ENCODE data around the gene CD4. TPM values are rescaled to one million over a fixed set of nuclear protein-coding genes. Genes with fewer than 3 reads are reported as not detected.

Gene CD4
- total RNA-seq, 2 donors from 2014 or later, result 126 to 141 TPM

GRCh38 chr12:6845395-6845794 lies 56.1 kb downstream of the CD4 start:
- Mint-ChIP-seq H3K36me3 (ENCODE audit: insufficient read depth in 2 of 2) (peaks cover 9 to 21% of the 10 kb centered on the region in 2 donors), H3K27me3 (ENCODE audit: low read depth) (no peaks in the 10 kb centered on the region), H3K27ac (no peak overlapping the region), H3K9me3 (no peaks in the 10 kb centered on the region), H3K4me3 (no peak overlapping the region), H3K4me1 (ENCODE audit: low read depth) (peaks cover 22% of the 10 kb centered on the region)
- DNase-seq (no peak), ATAC-seq (replicated peaks in 1 of 2) (no peak)

GRCh38 chr12:6846316-6846869 lies 57.1 kb downstream of the CD4 start:
- Mint-ChIP-seq H3K36me3 (ENCODE audit: insufficient read depth in 2 of 2) (peaks cover 9 to 23% of the 10 kb centered on the region in 2 donors), H3K27me3 (ENCODE audit: low read depth) (no peaks in the 10 kb centered on the region), H3K4me3 (no peak overlapping the region), H3K9me3 (no peaks in the 10 kb centered on the region), H3K27ac (no peak overlapping the region), H3K4me1 (ENCODE audit: low read depth) (peaks cover 31% of the 10 kb centered on the region)
- DNase-seq (no peak), ATAC-seq (replicated peaks in 1 of 2) (no peak)

- Mint-ChIP-seq H3K4me1 (ENCODE audit: low read depth) (peaks cover 31% of the 10 kb centered on the region), H3K27ac (no peak overlapping the region), H3K36me3 (ENCODE audit: insufficient read depth in 2 of 2) (peaks cover 9 to 23% of the 10 kb centered on the region in 2 donors), H3K27me3 (ENCODE audit: low read depth) (no peaks in the 10 kb centered on the region), H3K4me3 (no peak overlapping the region), H3K9me3 (no peaks in the 10 kb centered on the region)
- DNase-seq (no peak), ATAC-seq (replicated peaks in 1 of 2) (no peak)
Observed at GRCh38 chr12:6847676-6848075, 58.3 kb downstream of the CD4 start.

- DNase-seq (no peak), ATAC-seq (replicated peaks in 1 of 2) (no peak)
- Mint-ChIP-seq H3K4me1 (ENCODE audit: low read depth) (peaks cover 48% of the 10 kb centered on the region), H3K27me3 (ENCODE audit: low read depth) (no peaks in the 10 kb centered on the region), H3K9me3 (no peaks in the 10 kb centered on the region), H3K4me3 (peak overlapping the region; percentile 76 to 86), H3K36me3 (ENCODE audit: insufficient read depth in 2 of 2) (peaks cover 9 to 23% of the 10 kb centered on the region in 2 donors), H3K27ac (peak overlapping the region; percentile 10)
Observed at GRCh38 chr12:6849427-6849826, 60.1 kb downstream of the CD4 start.

GRCh38 chr12:6849976-6850560 lies 60.7 kb downstream of the CD4 start:
- no peak for DNase-seq
- Mint-ChIP-seq H3K27me3 (ENCODE audit: low read depth) (no peaks in the 10 kb centered on the region), H3K27ac (peak overlapping the region; percentile 10), H3K4me3 (peak overlapping the region; percentile 76 to 86), H3K4me1 (ENCODE audit: low read depth) (peaks cover 50% of the 10 kb centered on the region), H3K36me3 (ENCODE audit: insufficient read depth in 2 of 2) (peaks cover 9 to 23% of the 10 kb centered on the region in 2 donors), H3K9me3 (no peaks in the 10 kb centered on the region)
- ATAC-seq (replicated peaks in 1 of 2), result no peak

- DNase-seq, result no peak
- no peak overlapping the region for H3K27ac Mint-ChIP-seq
- peaks cover 50% of the 10 kb centered on the region for H3K4me1 Mint-ChIP-seq (ENCODE audit: low read depth)
- ATAC-seq (replicated peaks in 1 of 2), result no peak
- H3K27me3 Mint-ChIP-seq (ENCODE audit: low read depth), result no peaks in the 10 kb centered on the region
- peak overlapping the region; percentile 76 to 86 for H3K4me3 Mint-ChIP-seq
- H3K9me3 Mint-ChIP-seq, result no peaks in the 10 kb centered on the region
- peaks cover 9 to 23% of the 10 kb centered on the region in 2 donors for H3K36me3 Mint-ChIP-seq (ENCODE audit: insufficient read depth in 2 of 2)
Observed at GRCh38 chr12:6850796-6851152, 61.4 kb downstream of the CD4 start.

DNA sequence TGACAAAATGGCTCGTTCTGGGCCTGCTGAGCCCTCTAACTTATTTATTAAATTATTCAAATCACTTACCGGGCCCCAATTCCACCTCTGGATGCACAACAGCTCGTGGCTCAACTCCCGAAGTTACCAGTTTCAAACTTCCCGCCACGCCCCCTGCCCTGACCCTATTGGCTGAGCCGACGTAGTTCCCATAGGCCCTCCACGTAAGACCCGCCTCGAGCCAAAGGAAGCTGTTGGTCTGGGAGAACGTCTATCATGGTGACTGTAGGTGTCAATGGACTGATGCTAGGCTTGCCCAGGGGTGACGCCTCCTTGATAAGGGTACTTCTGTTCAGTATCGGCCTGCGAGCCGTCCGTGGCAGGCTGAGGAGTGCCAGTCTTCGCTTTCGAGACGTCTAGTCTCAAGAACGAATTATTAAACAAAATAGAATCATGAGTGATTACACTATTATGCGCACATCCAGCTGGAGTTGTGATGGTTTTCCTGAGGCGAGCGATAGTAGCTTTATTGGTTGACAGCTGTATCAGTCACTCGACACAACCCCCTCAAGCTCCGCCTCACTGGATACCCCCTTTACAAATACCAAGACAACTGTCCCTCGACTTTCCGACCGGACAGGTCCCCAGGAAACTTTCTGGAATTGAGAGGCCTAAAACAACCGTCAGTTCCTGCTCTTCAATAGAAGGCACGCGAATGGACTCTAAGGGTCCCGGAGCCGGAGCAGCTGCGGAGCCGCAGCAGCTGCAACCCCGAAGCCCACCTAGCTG lies 62.0 kb downstream of the CD4 start, which contains the start of gene CDCA3:
Gene CDCA3 (minus strand): TSS at position 134 of the 768 bp plus-strand sequence. CDS start 334 bp downstream, outside the sequence.
- no peaks in the 10 kb centered on the region for H3K9me3 Mint-ChIP-seq
- peak; percentile 64 to 65 for ATAC-seq (replicated peaks in 1 of 2)
- H3K27me3 Mint-ChIP-seq (ENCODE audit: low read depth), result no peaks in the 10 kb centered on the region
- H3K27ac Mint-ChIP-seq, result peak within 1 kb of the TSS; percentile 97
- peaks cover 11 to 24% of the 10 kb centered on the region in 2 donors for H3K36me3 Mint-ChIP-seq (ENCODE audit: insufficient read depth in 2 of 2)
- DNase-seq, result peak; percentile 93 to 96
- peak within 1 kb of the TSS; percentile 76 to 86 for H3K4me3 Mint-ChIP-seq
- peaks cover 50% of the 10 kb centered on the region for H3K4me1 Mint-ChIP-seq (ENCODE audit: low read depth)

GRCh38 chr12:6851921-6852650 lies 62.8 kb downstream of the CD4 start, which contains the start of gene USP5:
TSS of gene USP5 (plus strand) at chr12:6852150. CDS start at chr12:6852180, 30 bp downstream.
- Mint-ChIP-seq H3K27me3 (ENCODE audit: low read depth) (no peaks in the 10 kb centered on the region), H3K36me3 (ENCODE audit: insufficient read depth in 2 of 2) (peaks cover 9 to 19% of the 10 kb centered on the region in 2 donors), H3K27ac (peak within 1 kb of the TSS; percentile 97), H3K9me3 (no peaks in the 10 kb centered on the region), H3K4me3 (peak within 1 kb of the TSS; percentile 76 to 86), H3K4me1 (ENCODE audit: low read depth) (peaks cover 50% of the 10 kb centered on the region)
- ATAC-seq (replicated peaks in 1 of 2) (peak; percentile 80 to 81), DNase-seq (peak; percentile 97 to 99)

DNA sequence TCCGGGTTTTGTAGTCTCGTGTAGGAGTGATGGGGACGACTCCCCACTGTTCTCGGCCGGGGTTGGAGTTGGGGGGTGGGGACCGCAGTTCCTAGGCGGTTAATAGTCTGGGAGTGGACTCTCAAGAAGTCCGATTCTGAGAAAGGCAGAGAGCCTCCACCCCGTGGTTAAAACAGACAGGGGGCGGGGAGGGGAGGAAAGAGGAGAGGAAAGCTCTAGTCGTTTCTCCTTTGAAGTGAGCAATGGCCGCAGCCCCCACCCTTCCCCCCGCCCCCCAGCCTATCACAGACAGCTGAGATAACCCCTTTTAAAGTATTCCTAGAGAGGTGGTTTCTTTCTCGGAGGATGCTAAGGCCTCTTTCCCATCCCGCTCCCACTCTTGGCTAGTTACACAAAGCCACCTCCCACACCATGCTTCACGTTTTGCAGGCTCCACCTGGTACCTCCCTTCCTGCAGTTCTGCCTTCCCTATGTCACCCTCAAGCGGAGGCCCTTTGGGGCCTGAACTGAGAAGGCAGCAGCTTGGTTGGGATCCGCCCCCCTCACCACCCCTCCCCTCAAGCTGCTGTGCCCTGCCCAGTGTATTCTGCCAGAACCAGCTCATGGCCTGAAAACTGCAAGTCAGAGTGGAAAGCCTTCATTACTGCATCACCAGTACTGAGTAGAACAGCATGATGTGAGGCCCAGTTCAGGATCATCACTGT lies 63.5 kb downstream of the CD4 start:
- Mint-ChIP-seq H3K9me3 (no peaks in the 10 kb centered on the region), H3K4me3 (peak overlapping the region; percentile 76 to 86), H3K27me3 (ENCODE audit: low read depth) (no peaks in the 10 kb centered on the region), H3K36me3 (ENCODE audit: insufficient read depth in 2 of 2) (peaks cover 7 to 21% of the 10 kb centered on the region in 2 donors), H3K27ac (peak overlapping the region; percentile 78), H3K4me1 (ENCODE audit: low read depth) (peaks cover 44% of the 10 kb centered on the region)
- peak; percentile 13 to 22 for ATAC-seq (replicated peaks in 1 of 2)
- peak; percentile 78 to 80 for DNase-seq

GRCh38 chr12:6853626-6854025 lies 64.3 kb downstream of the CD4 start:
- no peak for DNase-seq
- Mint-ChIP-seq H3K4me1 (ENCODE audit: low read depth) (peaks cover 44% of the 10 kb centered on the region), H3K4me3 (peak overlapping the region; percentile 76 to 86), H3K27ac (peak overlapping the region; percentile 78), H3K9me3 (no peaks in the 10 kb centered on the region), H3K27me3 (ENCODE audit: low read depth) (no peaks in the 10 kb centered on the region), H3K36me3 (ENCODE audit: insufficient read depth in 2 of 2) (peaks cover 8 to 23% of the 10 kb centered on the region in 2 donors)
- ATAC-seq (replicated peaks in 1 of 2), result no peak

DNA sequence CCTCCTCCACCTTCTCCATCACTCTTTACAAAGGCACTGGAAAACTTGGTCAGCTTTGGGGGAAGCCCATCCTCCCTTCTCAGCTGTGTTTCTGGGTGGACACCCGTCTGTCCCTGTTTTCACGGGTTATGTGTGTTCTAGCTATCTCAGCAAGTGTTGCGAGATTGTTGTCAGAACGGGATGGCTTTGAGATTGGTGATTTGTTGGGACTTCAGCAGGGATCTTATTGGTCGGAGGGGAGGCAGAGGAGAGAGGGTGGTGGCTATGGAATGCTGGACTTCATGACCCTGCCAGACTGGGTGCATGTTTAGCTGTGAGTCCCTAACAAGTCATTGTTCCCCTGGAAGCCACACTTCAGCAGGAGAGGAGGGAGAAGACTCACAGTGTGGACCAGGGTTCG lies 64.7 kb downstream of the CD4 start:
- no peaks in the 10 kb centered on the region for H3K27me3 Mint-ChIP-seq (ENCODE audit: low read depth)
- H3K9me3 Mint-ChIP-seq, result no peaks in the 10 kb centered on the region
- H3K4me3 Mint-ChIP-seq, result peak overlapping the region; percentile 76 to 86
- H3K27ac Mint-ChIP-seq, result peak overlapping the region; percentile 78
- DNase-seq (no peak), ATAC-seq (replicated peaks in 1 of 2) (no peak)
- H3K4me1 Mint-ChIP-seq (ENCODE audit: low read depth), result peaks cover 41% of the 10 kb centered on the region
- H3K36me3 Mint-ChIP-seq (ENCODE audit: insufficient read depth in 2 of 2), result peaks cover 8 to 23% of the 10 kb centered on the region in 2 donors

- Mint-ChIP-seq H3K4me1 (ENCODE audit: low read depth) (peaks cover 29% of the 10 kb centered on the region), H3K36me3 (ENCODE audit: insufficient read depth in 2 of 2) (peaks cover 6 to 20% of the 10 kb centered on the region in 2 donors), H3K27me3 (ENCODE audit: low read depth) (no peaks in the 10 kb centered on the region), H3K27ac (no peak overlapping the region), H3K4me3 (no peak overlapping the region), H3K9me3 (no peaks in the 10 kb centered on the region)
- ATAC-seq (replicated peaks in 1 of 2) (no peak), DNase-seq (no peak)
Observed at GRCh38 chr12:6855322-6855721, 66.0 kb downstream of the CD4 start.
